Mucosa of gallbladder (tissue), 1 donor: ENCODE measurements around the gene LANCL1. TPM values are rescaled to one million over a fixed set of nuclear protein-coding genes. Genes with fewer than 3 reads are reported as not detected.
A peak's percentile ranks its signal among the peaks of the same experiment; 100 is the strongest.

ENCODE experiments used
- DNase-seq: peaks from one replicate; pipeline ENCODE4 v3.0.0-alpha.2; 2020; ENCODE audit warnings: low spot score
- total RNA-seq: library from RNA; stranded (reverse); gene quantifications from one replicate; pipeline ENCODE4 v1.2.1, GENCODE V29; 2021
- donor health status: DM: no; HTN: no; CAD: no.

LANCL1 gene
- total RNA-seq = 48.0 TPM

- DNase-seq = peak; percentile 91
These were observed at the start of gene LANCL1 for GRCh38 chr2:210476194-210477128. LANCL1 (minus strand) TSS chr2:210476759; CDS start chr2:210476396, 363 bp downstream.

- no peak for DNase-seq
These were observed 48.0 kb upstream of the LANCL1 start for GRCh38 chr2:210524533-210524932.

GRCh38 chr2:210523650-210524289, 47.2 kb upstream of the LANCL1 start:
- no peak for DNase-seq

- DNase-seq = no peak
These were observed 45.8 kb upstream of the LANCL1 start for GRCh38 chr2:210522399-210522798.

GRCh38 chr2:210519594-210519993, 43.0 kb upstream of the LANCL1 start:
- no peak for DNase-seq

GRCh38 chr2:210517264-210517663, 40.7 kb upstream of the LANCL1 start:
- peak; percentile 15 for DNase-seq

GRCh38 chr2:210515911-210516310, 39.4 kb upstream of the LANCL1 start:
- DNase-seq = no peak

- no peak for DNase-seq
These were observed 27.2 kb upstream of the LANCL1 start for GRCh38 chr2:210503725-210504191.

- peak; percentile 38 for DNase-seq
These were observed 26.6 kb upstream of the LANCL1 start for GRCh38 chr2:210503001-210503623.

GRCh38 chr2:210496512-210496911, 20.0 kb upstream of the LANCL1 start:
- no peak for DNase-seq

- no peak for DNase-seq
These were observed 17.0 kb upstream of the LANCL1 start for GRCh38 chr2:210493528-210493927.

GRCh38 chr2:210481601-210482175, 5.1 kb upstream of the LANCL1 start:
- DNase-seq = no peak

- no peak for DNase-seq
These were observed 4.2 kb upstream of the LANCL1 start for GRCh38 chr2:210480764-210481163.

- DNase-seq = no peak
These were observed 3.5 kb upstream of the LANCL1 start for GRCh38 chr2:210480079-210480478.

- no peak for DNase-seq
These were observed 2.1 kb upstream of the LANCL1 start for GRCh38 chr2:210478661-210479060.

- DNase-seq = no peak
These were observed 937 bp upstream of the LANCL1 start for GRCh38 chr2:210477496-210477895.

- DNase-seq = no peak
These were observed 853 bp downstream of the LANCL1 start for GRCh38 chr2:210475706-210476105.

GRCh38 chr2:210474776-210475175, 1.8 kb downstream of the LANCL1 start:
- no peak for DNase-seq

- no peak for DNase-seq
These were observed 15.2 kb downstream of the LANCL1 start for GRCh38 chr2:210461401-210461800.

GRCh38 chr2:210460322-210461227, 16.0 kb downstream of the LANCL1 start:
- no peak for DNase-seq

- no peak for DNase-seq
These were observed 16.7 kb downstream of the LANCL1 start for GRCh38 chr2:210459880-210460279.
